ENCODE measurements around the gene RNASE13.
"Not testable (repeated sequence)": the region's sequence is repeated elsewhere in the genome, so short reads cannot be mapped to it uniquely, and the experiment has no call there.

Gene RNASE13

GRCh38 chr14:21047378-21047781 is 12.8 kb upstream of the RNASE13 start:
- H3K27ac ChIP-seq, result no peak overlapping the region
- no peak for TF ChIP-seq CTCF (conservative IDR thresholded peaks at IDR 0.05)

- no peak for TF ChIP-seq CTCF (conservative IDR thresholded peaks at IDR 0.05)
- peak overlapping the region; percentile 13; the same call in 1 of the 2 replicates for H3K27ac ChIP-seq
These were observed 9.5 kb upstream of the RNASE13 start for GRCh38 chr14:21043974-21044618.

GRCh38 chr14:21043387-21043973 is 8.9 kb upstream of the RNASE13 start:
- H3K27ac ChIP-seq, result peak overlapping the region; percentile 13; the same call in 1 of the 2 replicates
- no peak for TF ChIP-seq CTCF (conservative IDR thresholded peaks at IDR 0.05)

GRCh38 chr14:21042918-21043317 is 8.3 kb upstream of the RNASE13 start:
- no peak for TF ChIP-seq CTCF (conservative IDR thresholded peaks at IDR 0.05)
- H3K27ac ChIP-seq, result no peak overlapping the region

GRCh38 chr14:21041676-21042433 is 7.2 kb upstream of the RNASE13 start, which contains the start of gene RNASE7:
TSS of gene RNASE7 (plus strand) at chr14:21042362. CDS start at chr14:21042993, 631 bp downstream.
- no peak within 1 kb of the TSS; the same call in 1 of the 2 replicates for H3K27ac ChIP-seq
- no peak for TF ChIP-seq CTCF (conservative IDR thresholded peaks at IDR 0.05)

GRCh38 chr14:21040941-21041340 is 6.3 kb upstream of the RNASE13 start:
- H3K27ac ChIP-seq, result not testable (repeated sequence)

GRCh38 chr14:21040370-21040925 is 5.8 kb upstream of the RNASE13 start:
- H3K27ac ChIP-seq, result no peak overlapping the region
- TF ChIP-seq CTCF (conservative IDR thresholded peaks at IDR 0.05), result peak; percentile 54

Measured in VCaP (cell line).